GM12875 (cell line): ENCODE data around the gene PLEKHN1.

Experiments used
- H3K4me3 ChIP-seq: one replicate; pipeline ENCODE4 v1.5.1; 2011; ENCODE audit warnings: low read depth, low read length, control low read depth
- TF ChIP-seq, protein P1 (sequence below): IDR thresholded peaks from 2 replicates; pipeline ENCODE4 v1.5.1; 2011; ENCODE audit warnings: low read depth, mild to moderate bottlenecking, control low read depth, inconsistent platforms, low read length, moderate library complexity, borderline replicate concordance; ENCODE audit not compliant: insufficient read depth

The PLEKHN1 gene

DNA sequence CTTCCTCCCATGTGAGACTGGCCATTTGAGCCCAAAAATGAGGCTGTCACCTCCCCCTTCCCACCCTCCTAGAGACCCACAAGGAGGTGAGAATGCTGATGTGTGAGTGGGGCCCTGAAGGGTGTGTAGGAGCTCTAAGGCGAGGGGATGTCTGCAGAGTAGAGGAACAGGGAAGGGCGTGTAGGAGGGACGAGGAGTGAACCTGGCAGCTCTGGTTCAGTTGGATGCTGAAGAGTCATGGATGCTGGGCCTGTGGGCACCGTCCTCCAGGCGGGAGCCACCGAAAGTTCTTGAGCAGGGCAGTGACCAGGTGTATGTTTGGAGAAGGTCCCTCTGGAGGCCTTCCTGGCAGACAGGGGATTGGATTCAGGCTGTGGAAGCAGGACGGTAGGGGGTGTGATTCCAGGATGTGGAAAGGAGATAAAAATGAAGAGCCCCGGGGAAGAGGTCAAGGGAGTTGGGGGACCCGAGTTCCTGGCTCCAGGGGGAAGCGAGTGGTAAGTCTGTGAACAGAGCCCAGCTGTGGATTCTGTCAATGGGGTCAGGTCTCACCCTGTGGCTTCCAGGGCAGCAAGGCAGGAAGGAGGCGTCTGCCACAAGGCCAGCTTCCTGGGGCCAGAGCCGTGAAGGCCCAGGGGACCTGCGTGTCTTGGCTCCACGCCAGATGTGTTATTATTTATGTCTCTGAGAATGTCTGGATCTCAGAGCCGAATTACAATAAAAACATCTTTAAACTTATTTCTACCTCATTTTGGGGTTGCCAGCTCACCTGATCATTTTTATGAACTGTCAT lies 34.7 kb upstream of the PLEKHN1 start:
- H3K4me3 ChIP-seq: no peak overlapping the region
- TF ChIP-seq, protein P1, sequence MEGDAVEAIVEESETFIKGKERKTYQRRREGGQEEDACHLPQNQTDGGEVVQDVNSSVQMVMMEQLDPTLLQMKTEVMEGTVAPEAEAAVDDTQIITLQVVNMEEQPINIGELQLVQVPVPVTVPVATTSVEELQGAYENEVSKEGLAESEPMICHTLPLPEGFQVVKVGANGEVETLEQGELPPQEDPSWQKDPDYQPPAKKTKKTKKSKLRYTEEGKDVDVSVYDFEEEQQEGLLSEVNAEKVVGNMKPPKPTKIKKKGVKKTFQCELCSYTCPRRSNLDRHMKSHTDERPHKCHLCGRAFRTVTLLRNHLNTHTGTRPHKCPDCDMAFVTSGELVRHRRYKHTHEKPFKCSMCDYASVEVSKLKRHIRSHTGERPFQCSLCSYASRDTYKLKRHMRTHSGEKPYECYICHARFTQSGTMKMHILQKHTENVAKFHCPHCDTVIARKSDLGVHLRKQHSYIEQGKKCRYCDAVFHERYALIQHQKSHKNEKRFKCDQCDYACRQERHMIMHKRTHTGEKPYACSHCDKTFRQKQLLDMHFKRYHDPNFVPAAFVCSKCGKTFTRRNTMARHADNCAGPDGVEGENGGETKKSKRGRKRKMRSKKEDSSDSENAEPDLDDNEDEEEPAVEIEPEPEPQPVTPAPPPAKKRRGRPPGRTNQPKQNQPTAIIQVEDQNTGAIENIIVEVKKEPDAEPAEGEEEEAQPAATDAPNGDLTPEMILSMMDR: no peak

DNA sequence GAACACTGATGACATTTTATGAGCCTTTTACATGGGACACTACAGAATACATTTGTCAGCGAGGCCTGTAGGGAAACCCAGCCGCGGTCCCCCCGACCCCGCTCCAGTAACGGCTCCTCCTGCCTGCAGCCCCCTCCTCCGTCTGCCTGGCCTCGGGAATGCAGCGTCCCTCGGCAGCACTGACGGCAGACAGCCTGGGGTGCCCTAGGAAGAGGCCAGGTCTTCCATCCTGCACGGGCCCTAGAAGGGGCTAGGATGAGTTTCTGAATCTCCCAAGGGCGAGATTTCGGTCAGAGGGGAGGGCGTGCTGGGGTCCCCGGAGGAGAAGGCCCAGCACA lies 34.1 kb upstream of the PLEKHN1 start:
- TF ChIP-seq, protein P1: no peak
- no peak overlapping the region for H3K4me3 ChIP-seq

DNA sequence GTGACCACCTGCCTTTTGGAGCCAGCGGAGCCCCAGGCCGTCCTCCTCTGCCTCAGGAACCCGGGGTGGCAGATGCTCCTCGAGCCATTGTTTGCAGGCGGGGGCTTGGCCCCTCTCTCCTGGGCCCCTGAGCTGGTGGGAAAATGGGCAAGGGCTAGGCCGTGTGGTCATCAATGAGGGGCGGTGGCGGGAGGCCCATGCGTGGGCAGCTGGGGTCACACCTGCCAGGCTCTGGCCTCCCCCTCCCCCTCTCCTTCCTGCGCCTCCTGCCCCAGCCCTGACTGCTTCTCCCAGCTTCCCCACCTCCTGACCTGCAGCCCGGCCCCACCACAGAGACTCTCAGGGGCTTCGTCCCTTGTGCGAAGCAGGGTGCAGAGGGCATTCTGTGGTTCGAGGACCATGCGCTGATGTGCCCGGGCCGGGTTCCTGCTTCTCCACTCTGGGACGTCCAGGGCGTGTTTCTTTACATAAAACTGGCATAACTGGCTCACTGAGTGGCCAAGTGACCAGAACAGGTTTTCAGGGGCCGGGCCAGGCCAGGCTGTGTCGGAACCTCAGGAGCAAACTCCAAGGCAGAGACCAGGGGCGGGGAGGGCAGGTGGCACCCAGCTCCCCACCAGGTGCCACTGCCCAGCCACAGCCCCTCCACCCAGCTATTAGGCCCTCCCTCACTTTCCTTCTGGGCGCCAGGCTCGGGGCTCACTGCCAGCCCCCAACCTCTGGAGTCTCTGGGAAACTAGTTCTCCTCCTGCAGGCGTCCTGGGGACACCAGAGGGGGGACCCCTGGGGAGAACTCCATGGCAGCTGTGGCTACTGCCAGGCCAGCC lies 33.3 kb upstream of the PLEKHN1 start:
- TF ChIP-seq, protein P1: no peak
- H3K4me3 ChIP-seq: no peak overlapping the region

DNA sequence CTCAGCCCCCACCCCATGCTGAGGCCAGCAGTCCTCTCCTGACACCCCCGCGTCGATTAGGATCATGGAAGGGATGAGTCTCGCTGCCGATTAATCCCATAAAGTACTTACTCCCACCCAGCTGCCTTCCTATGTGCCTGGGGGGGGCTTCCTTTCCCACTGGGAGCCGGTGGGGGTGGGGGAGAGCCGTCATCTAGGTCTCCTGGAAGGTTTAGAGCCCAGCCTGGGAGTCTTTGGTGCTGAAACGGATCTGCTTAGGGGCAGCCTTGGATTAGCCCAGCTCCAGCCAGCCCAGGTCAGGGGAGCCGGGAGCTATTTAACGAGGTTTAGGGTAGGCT lies 32.7 kb upstream of the PLEKHN1 start:
- TF ChIP-seq, protein P1: no peak
- H3K4me3 ChIP-seq: no peak overlapping the region

DNA sequence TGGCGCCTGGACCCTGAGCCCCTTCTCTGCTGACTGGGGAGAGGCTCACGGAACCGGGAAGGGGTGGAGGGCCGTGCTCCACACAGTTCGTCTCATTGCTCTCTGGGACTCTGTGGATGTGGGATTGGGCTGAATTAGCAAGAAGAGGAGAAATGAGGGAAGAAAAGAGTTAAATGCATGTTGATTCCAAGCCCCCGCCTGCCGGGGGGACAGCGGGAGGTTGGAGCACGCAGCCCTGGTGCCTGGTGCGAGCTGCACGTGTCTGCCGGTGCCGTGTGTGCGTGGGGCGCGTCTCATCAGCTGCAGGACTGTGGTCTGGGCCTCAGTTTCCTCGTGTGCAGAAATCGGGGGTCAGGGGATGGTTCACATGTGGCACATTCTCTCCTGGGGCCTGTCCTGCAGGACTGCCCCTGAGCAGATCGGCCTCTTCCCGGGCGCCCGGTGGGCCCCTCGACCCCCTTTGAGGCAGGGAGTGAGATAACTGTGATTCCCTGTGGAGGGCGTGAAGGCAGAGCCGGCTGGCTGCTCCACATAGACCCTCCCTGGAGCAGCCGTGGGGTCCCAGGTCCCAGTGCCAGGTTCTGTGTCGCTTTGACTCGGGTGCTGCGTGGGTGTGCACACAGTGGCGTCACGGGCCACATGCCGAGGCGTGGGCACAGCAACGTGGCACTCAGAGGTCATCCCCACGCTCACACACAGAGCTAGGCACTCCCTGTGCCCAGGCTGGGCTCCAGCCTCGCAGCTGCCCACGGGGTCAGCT lies 31.1 kb upstream of the PLEKHN1 start:
- H3K4me3 ChIP-seq: no peak overlapping the region
- TF ChIP-seq, protein P1: no peak

DNA sequence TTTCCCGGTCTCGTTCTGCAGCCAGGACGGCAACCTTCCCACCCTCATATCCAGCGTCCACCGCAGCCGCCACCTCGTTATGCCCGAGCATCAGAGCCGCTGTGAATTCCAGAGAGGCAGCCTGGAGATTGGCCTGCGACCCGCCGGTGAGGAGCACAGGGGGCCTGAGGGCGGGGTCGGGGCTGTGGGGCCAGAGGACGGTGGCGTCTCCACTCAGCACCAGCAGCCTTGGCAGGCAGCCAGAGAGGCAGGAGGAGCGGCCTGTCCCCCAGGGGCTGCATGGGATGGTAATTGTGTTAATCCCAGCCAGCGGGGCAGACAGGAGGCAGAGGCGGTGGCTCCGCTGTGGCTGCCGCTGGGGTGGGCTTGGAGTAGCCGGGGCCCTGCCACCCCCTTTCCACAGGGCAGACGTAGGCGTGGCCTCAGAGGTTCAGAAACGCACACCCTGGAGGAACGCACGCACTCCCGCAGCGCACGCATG lies 30.5 kb upstream of the PLEKHN1 start:
- no peak overlapping the region for H3K4me3 ChIP-seq
- TF ChIP-seq, protein P1: no peak
